HepG2 (cell line): ENCODE results near the gene SOX9. TPM values are rescaled to one million over a fixed set of nuclear protein-coding genes. Genes with fewer than 3 reads are reported as not detected.
A peak's percentile ranks its signal among the peaks of the same experiment; 100 is the strongest.

ENCODE experiments used
- BHLHE40 ChIP-seq: IDR thresholded peaks from 2 replicates; pipeline ENCODE4 v1.6.1; 2011; ENCODE audit warnings: low read length, improper control_type of control experiment
- GABPB1 ChIP-seq: IDR thresholded peaks from 2 replicates; pipeline ENCODE4 v1.6.1; 2016; ENCODE audit warnings: mild to moderate bottlenecking, missing genetic modification reagents, moderate library complexity, missing compliant biosample characterization
- HINFP ChIP-seq: sonication (generic); formaldehyde crosslinking; IDR thresholded peaks from 2 replicates; pipeline ENCODE4 v1.4.0; 2020; ENCODE audit warnings: low read depth, mild to moderate bottlenecking, missing genetic modification reagents
- HNRNPLL ChIP-seq: fragments of 200-400 bp; formaldehyde crosslinking; IDR thresholded peaks from 2 replicates; pipeline ENCODE4 v1.6.1; 2017; ENCODE audit warnings: mild to moderate bottlenecking, low read depth, low read length; ENCODE audit not compliant: poor library complexity, severe bottlenecking
- IRF2 ChIP-seq: IDR thresholded peaks from 2 replicates; pipeline ENCODE4 v1.6.1; 2018; ENCODE audit warnings: missing genetic modification reagents, missing compliant biosample characterization
- MIER2 ChIP-seq: IDR thresholded peaks from 2 replicates; pipeline ENCODE4 v1.6.1; 2016; ENCODE audit warnings: missing biosample characterization, missing genetic modification reagents
- NR2C2 ChIP-seq: sonication (generic); formaldehyde crosslinking; IDR thresholded peaks from 2 replicates; pipeline ENCODE4 v1.4.0; 2020; ENCODE audit warnings: missing genetic modification reagents, mild to moderate bottlenecking, moderate library complexity, borderline replicate concordance
- NRL ChIP-seq: sonication (generic); formaldehyde crosslinking; IDR thresholded peaks from 2 replicates; pipeline ENCODE4 v1.5.0; 2020; ENCODE audit warnings: missing genetic modification reagents, mild to moderate bottlenecking, moderate library complexity, borderline replicate concordance
- PLRG1 ChIP-seq: fragments of 450-650 bp; conservative IDR thresholded peaks from 2 replicates; pipeline ENCODE4 v1.6.1; 2016
- RFXAP ChIP-seq: sonication (generic); formaldehyde crosslinking; IDR thresholded peaks from 2 replicates; pipeline ENCODE4 v1.4.0; 2020; ENCODE audit warnings: missing genetic modification reagents, borderline replicate concordance
- SAP130 ChIP-seq: IDR thresholded peaks from 2 replicates; pipeline ENCODE4 v1.6.1; 2016; ENCODE audit warnings: low read depth
- SMARCE1 ChIP-seq: fragments of 450-650 bp; IDR thresholded peaks from 2 replicates; pipeline ENCODE4 v1.6.1; 2017; ENCODE audit warnings: borderline replicate concordance
- STAG1 ChIP-seq: sonication (generic); formaldehyde crosslinking; IDR thresholded peaks from 2 replicates; pipeline ENCODE4 v1.4.0; 2020; ENCODE audit warnings: missing genetic modification reagents
- TFDP2 ChIP-seq: sonication (generic); formaldehyde crosslinking; IDR thresholded peaks from 2 replicates; pipeline ENCODE4 v1.4.0; 2020; ENCODE audit warnings: missing genetic modification reagents
- ZBTB42 ChIP-seq: sonication (generic); formaldehyde crosslinking; IDR thresholded peaks from 2 replicates; pipeline ENCODE4 v1.5.0; 2020; ENCODE audit warnings: mild to moderate bottlenecking, missing genetic modification reagents
- ZBTB7A ChIP-seq: sonication (generic); formaldehyde crosslinking; IDR thresholded peaks from 2 replicates; pipeline ENCODE4 v1.8.0; 2022; ENCODE audit warnings: mild to moderate bottlenecking, missing genetic modification reagents
- ZBTB8A ChIP-seq: sonication (generic); formaldehyde crosslinking; IDR thresholded peaks from 2 replicates; pipeline ENCODE4 v1.4.0; 2020; ENCODE audit warnings: mild to moderate bottlenecking, low read depth, missing genetic modification reagents, borderline replicate concordance
- ZC3H4 ChIP-seq: sonication (generic); formaldehyde crosslinking; IDR thresholded peaks from 2 replicates; pipeline ENCODE4 v1.4.0; 2020; ENCODE audit warnings: missing genetic modification reagents, borderline replicate concordance
- ZNF30 ChIP-seq: sonication (generic); formaldehyde crosslinking; IDR thresholded peaks from 2 replicates; pipeline ENCODE4 v1.5.0; 2020; ENCODE audit warnings: mild to moderate bottlenecking, missing genetic modification reagents
- ZNF331 ChIP-seq: sonication (generic); formaldehyde crosslinking; IDR thresholded peaks from 2 replicates; pipeline ENCODE4 v1.4.0; 2020; ENCODE audit warnings: missing genetic modification reagents
- ZNF343 ChIP-seq: sonication (generic); formaldehyde crosslinking; IDR thresholded peaks from 2 replicates; pipeline ENCODE4 v1.4.0; 2020; ENCODE audit warnings: mild to moderate bottlenecking, missing genetic modification reagents
- ZNF383 ChIP-seq: sonication (generic); formaldehyde crosslinking; IDR thresholded peaks from 2 replicates; pipeline ENCODE4 v1.4.0; 2020; ENCODE audit warnings: missing genetic modification reagents, mild to moderate bottlenecking, borderline replicate concordance
- ZNF430 ChIP-seq: sonication (generic); formaldehyde crosslinking; IDR thresholded peaks from 2 replicates; pipeline ENCODE4 v1.9.0; 2021; ENCODE audit warnings: mild to moderate bottlenecking, missing genetic modification reagents
- polyA plus RNA-seq, 8 experiments: library from polyadenylated mRNA; depleted of rRNA in 3 of 8; stranded (reverse) in 7 of 8; unstranded in 1 of 8; fragments of >200 nt; fragmentation: Illumina TruSeq in 4 of 8; extraction: Trizol in 4 of 8; gene quantifications; 2 replicates each; pipeline versions ENCODE4 v1.2.1 to v1.2.3, GENCODE V29; 2011 to 2016; ENCODE audit warnings: low read depth in 4 of 8, missing spikeins in 1 of 8, mixed read lengths in 1 of 8; ENCODE audit not compliant: insufficient read depth in 1 of 8
- total RNA-seq, 5 experiments: library from RNA; depleted of rRNA; stranded (reverse); fragments of >200 nt; fragmentation: Illumina TruSeq; extraction: Trizol; gene quantifications; 2 replicates each; pipeline ENCODE4 v1.2.3, GENCODE V29; 2016; ENCODE audit warnings: low read depth in 1 of 5
- TF ChIP-seq, protein P1 (sequence below): sonication (generic); formaldehyde crosslinking; IDR thresholded peaks from 2 replicates; pipeline ENCODE4 v1.4.0; 2020; ENCODE audit warnings: low read depth, missing genetic modification reagents
- TF ChIP-seq, protein P2 (sequence below): conservative IDR thresholded peaks from 2 replicates; pipeline ENCODE4 v1.6.1; 2018; ENCODE audit warnings: missing genetic modification reagents

SOX9 gene
- total and polyA plus RNA-seq, 2 of the 13 experiments (the other 11 are each of a cell fraction or from before 2014, with no cell fraction given): 16.1 to 27.6 TPM

DNA sequence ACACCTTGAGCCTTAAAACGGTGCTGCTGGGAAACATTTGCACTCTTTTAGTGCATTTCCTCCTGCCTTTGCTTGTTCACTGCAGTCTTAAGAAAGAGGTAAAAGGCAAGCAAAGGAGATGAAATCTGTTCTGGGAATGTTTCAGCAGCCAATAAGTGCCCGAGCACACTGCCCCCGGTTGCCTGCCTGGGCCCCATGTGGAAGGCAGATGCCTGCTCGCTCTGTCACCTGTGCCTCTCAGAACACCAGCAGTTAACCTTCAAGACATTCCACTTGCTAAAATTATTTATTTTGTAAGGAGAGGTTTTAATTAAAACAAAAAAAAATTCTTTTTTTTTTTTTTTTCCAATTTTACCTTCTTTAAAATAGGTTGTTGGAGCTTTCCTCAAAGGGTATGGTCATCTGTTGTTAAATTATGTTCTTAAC lies 4.4 kb downstream of the SOX9 start (continued):
- TF ChIP-seq, protein P1, sequence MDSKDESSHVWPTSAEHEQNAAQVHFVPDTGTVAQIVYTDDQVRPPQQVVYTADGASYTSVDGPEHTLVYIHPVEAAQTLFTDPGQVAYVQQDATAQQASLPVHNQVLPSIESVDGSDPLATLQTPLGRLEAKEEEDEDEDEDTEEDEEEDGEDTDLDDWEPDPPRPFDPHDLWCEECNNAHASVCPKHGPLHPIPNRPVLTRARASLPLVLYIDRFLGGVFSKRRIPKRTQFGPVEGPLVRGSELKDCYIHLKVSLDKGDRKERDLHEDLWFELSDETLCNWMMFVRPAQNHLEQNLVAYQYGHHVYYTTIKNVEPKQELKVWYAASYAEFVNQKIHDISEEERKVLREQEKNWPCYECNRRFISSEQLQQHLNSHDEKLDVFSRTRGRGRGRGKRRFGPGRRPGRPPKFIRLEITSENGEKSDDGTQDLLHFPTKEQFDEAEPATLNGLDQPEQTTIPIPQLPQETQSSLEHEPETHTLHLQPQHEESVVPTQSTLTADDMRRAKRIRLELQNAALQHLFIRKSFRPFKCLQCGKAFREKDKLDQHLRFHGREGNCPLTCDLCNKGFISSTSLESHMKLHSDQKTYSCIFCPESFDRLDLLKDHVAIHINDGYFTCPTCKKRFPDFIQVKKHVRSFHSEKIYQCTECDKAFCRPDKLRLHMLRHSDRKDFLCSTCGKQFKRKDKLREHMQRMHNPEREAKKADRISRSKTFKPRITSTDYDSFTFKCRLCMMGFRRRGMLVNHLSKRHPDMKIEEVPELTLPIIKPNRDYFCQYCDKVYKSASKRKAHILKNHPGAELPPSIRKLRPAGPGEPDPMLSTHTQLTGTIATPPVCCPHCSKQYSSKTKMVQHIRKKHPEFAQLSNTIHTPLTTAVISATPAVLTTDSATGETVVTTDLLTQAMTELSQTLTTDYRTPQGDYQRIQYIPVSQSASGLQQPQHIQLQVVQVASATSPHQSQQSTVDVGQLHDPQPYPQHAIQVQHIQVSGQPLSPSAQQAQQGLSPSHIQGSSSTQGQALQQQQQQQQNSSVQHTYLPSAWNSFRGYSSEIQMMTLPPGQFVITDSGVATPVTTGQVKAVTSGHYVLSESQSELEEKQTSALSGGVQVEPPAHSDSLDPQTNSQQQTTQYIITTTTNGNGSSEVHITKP (CRISPR knock-in tag): no peak
- TF ChIP-seq IRF2 (peak; percentile 60), ZNF343 (CRISPR knock-in tag) (no peak), ZBTB42 (no peak), ZBTB8A (CRISPR knock-in tag) (no peak), SMARCE1 (no peak), ZC3H4 (CRISPR knock-in tag) (peak; percentile 64; the same call in 1 of the 2 replicates), STAG1 (CRISPR knock-in tag) (peak; percentile 22; the same call in 1 of the 2 replicates), SAP130 (0 out of 2 replicates have a peak, but pooled peaks have one; percentile 20), TFDP2 (CRISPR knock-in tag) (no peak), PLRG1 (no peak), NR2C2 (CRISPR knock-in tag) (no peak), HNRNPLL (no peak), ZNF430 (CRISPR knock-in tag) (no peak), HINFP (no peak), BHLHE40 (no peak), ZNF331 (CRISPR knock-in tag) (no peak), RFXAP (CRISPR knock-in tag) (0 out of 2 replicates have a peak, but pooled peaks have one; percentile 36), ZNF383 (CRISPR knock-in tag) (no peak), MIER2 (CRISPR knock-in tag) (no peak), ZNF30 (no peak), ZBTB7A (CRISPR knock-in tag) (no peak), NRL (CRISPR knock-in tag) (no peak), GABPB1 (CRISPR knock-in tag) (no peak)
- TF ChIP-seq, protein P2, sequence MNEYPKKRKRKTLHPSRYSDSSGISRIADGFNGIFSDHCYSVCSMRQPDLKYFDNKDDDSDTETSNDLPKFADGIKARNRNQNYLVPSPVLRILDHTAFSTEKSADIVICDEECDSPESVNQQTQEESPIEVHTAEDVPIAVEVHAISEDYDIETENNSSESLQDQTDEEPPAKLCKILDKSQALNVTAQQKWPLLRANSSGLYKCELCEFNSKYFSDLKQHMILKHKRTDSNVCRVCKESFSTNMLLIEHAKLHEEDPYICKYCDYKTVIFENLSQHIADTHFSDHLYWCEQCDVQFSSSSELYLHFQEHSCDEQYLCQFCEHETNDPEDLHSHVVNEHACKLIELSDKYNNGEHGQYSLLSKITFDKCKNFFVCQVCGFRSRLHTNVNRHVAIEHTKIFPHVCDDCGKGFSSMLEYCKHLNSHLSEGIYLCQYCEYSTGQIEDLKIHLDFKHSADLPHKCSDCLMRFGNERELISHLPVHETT (CRISPR knock-in tag): no peak
